Stomach (tissue), 9 donors: ENCODE data around the gene CA5A. TPM values are rescaled to one million over a fixed set of nuclear protein-coding genes. Genes with fewer than 3 reads are reported as not detected.
"Not testable (repeated sequence)": the region's sequence is repeated elsewhere in the genome, so short reads cannot be mapped to it uniquely, and the experiment has no call there.

ENCODE experiments used
- DNase-seq, 2 donors: peaks; one replicate each; pipeline versions ENCODE4 v3.0.0 to v3.0.0-alpha.2; 2013 to 2019
- H3K27ac ChIP-seq, 5 donors: fragments of 200-600 bp in 4 of 5; sonication (generic) in 4 of 5; one replicate each; pipeline ENCODE4 v1.5.1; 2013 to 2019; ENCODE audit warnings: mild to moderate bottlenecking in 1 of 5, moderate library complexity in 1 of 5
- H3K27me3 ChIP-seq, 3 donors: fragments of 200-600 bp; sonication (generic); one replicate each; pipeline ENCODE4 v1.5.1; 2017 to 2019; ENCODE audit warnings: mixed run types in 1 of 3
- H3K36me3 ChIP-seq, 4 donors: fragments of 200-600 bp; sonication (generic); 1 replicate in 3 of 4; 2 replicates in 1 of 4; pipeline ENCODE4 v1.5.1; 2016 to 2019
- H3K4me1 ChIP-seq, 4 donors: fragments of 200-600 bp; sonication (generic); one replicate each; pipeline ENCODE4 v1.5.1; 2016 to 2019
- H3K4me3 ChIP-seq, 4 donors: fragments of 200-600 bp; sonication (generic) in 3 of 4; one replicate each; pipeline ENCODE4 v1.5.1; 2016 to 2019; ENCODE audit warnings: mild to moderate bottlenecking in 1 of 4
- H3K9me3 ChIP-seq, 4 donors: fragments of 200-600 bp; sonication (generic); one replicate each; pipeline ENCODE4 v1.5.1; 2016 to 2019
- EP300 ChIP-seq: sonication (generic); formaldehyde crosslinking; IDR thresholded peaks from one replicate; pipeline ENCODE4 v1.6.1; 2017; ENCODE audit warnings: antibody characterized with exemption
- POLR2A ChIP-seq, 4 donors: fragments of 450-650 bp; IDR thresholded peaks; one replicate each; pipeline ENCODE4 v1.6.1; 2016; ENCODE audit warnings: antibody characterized with exemption in 4 of 4, control low read depth in 2 of 4, mild to moderate bottlenecking in 1 of 4, moderate library complexity in 1 of 4
- POLR2AphosphoS5 ChIP-seq, 3 donors: sonication (generic); formaldehyde crosslinking; IDR thresholded peaks; one replicate each; pipeline ENCODE4 v1.6.1; 2016; ENCODE audit warnings: antibody characterized with exemption in 3 of 3
- WGBS, 5 donors: extraction: QIAGEN DNeasy Blood & Tissue Kit in 3 of 5; methylation state at CpG; one replicate each; pipeline versions ENCODE4 v1.1.5 to v1.1.7; 2013 to 2018; 5-methylcytosine and 5-hydroxymethylcytosine counted together
- intact Hi-C: fragments of 100-400 bp; cut with DNase I; formaldehyde crosslinking; loops from one replicate; pipeline ENCODE4 v1.15.1; 2023; ENCODE audit warnings: low total_unique reads
- polyA plus RNA-seq, 3 donors: library from polyadenylated mRNA; stranded (reverse); fragments of 200-250 nt; gene quantifications; one replicate each; pipeline ENCODE4 v1.2.3, GENCODE V29; 2013
- total RNA-seq, 5 donors: library from RNA; depleted of rRNA; stranded (reverse); fragments of >200 nt; gene quantifications; one replicate each; pipeline versions ENCODE4 v1.1.0 to v1.2.3, GENCODE V29; 2014 to 2016
- TF ChIP-seq, protein P1 (sequence below), 7 experiments: fragments of 450-650 bp in 4 of 7; fragments of 200-600 bp in 3 of 7; sonication (generic) in 3 of 7; IDR thresholded peaks; one replicate each; pipeline ENCODE4 v1.5.1; 2016 to 2019; ENCODE audit warnings: antibody characterized with exemption in 7 of 7, control low read depth in 2 of 7, mild to moderate bottlenecking in 1 of 7
- donor health status: healthy with polysubstance abuse.
- donor health status: Bipolar disorder and iron deficiency.
- donor health status: healthy.

Gene CA5A
- total and polyA plus RNA-seq, 8 donors, result not detected

DNA sequence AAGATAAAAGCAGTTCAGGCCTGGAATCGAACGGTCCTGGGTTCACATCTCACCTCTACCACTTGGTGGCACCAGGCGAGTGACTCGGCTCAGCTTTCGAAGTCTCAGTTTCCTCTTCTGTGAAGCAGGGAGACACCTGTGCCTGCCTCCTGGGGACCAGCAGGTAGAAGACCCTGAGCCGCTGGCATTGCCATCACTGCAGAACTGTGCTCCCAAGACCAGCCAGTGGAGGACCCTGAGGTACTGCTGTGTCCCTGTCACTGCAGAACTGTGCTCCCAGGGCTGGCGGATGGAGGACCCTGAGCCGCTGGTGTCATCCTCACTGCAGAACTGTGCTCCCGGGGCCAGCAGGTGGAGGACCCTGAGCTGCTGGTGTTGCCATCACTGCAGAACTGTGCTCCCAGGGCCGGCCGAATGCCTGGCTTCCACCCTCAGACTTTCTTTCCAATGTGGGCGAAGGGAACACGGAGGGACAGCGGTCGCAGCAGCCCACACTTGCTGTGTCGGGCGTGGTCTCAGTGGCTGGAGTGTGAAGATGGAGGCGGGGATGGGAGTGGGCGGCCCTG lies 58.3 kb downstream of the CA5A start:
- TF ChIP-seq POLR2A (IDR thresholded peaks at IDR 0.05) (no peak), POLR2AphosphoS5 (IDR thresholded peaks at IDR 0.05) (no peak), EP300 (no peak)
- TF ChIP-seq, protein P1, sequence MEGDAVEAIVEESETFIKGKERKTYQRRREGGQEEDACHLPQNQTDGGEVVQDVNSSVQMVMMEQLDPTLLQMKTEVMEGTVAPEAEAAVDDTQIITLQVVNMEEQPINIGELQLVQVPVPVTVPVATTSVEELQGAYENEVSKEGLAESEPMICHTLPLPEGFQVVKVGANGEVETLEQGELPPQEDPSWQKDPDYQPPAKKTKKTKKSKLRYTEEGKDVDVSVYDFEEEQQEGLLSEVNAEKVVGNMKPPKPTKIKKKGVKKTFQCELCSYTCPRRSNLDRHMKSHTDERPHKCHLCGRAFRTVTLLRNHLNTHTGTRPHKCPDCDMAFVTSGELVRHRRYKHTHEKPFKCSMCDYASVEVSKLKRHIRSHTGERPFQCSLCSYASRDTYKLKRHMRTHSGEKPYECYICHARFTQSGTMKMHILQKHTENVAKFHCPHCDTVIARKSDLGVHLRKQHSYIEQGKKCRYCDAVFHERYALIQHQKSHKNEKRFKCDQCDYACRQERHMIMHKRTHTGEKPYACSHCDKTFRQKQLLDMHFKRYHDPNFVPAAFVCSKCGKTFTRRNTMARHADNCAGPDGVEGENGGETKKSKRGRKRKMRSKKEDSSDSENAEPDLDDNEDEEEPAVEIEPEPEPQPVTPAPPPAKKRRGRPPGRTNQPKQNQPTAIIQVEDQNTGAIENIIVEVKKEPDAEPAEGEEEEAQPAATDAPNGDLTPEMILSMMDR (IDR thresholded peaks at IDR 0.05), result no peak
- H3K4me3 ChIP-seq, result no peak overlapping the region
- peaks cover 0 to 75% (median 0%) of the 10 kb centered on the region in 3 donors for H3K27me3 ChIP-seq
- H3K36me3 ChIP-seq, result no peaks in the 10 kb centered on the region
- peaks cover 0 to 10% (median 0%) of the 10 kb centered on the region in 4 donors for H3K4me1 ChIP-seq
- no peak for DNase-seq
- WGBS, 5 donors, result 75 to 84% (median 76%) methylated on average over 19 of the region's 19 CpGs
- H3K27ac ChIP-seq, result no peak overlapping the region
- H3K9me3 ChIP-seq, result no peaks in the 10 kb centered on the region
- intact Hi-C loops, result no loop called here

DNA sequence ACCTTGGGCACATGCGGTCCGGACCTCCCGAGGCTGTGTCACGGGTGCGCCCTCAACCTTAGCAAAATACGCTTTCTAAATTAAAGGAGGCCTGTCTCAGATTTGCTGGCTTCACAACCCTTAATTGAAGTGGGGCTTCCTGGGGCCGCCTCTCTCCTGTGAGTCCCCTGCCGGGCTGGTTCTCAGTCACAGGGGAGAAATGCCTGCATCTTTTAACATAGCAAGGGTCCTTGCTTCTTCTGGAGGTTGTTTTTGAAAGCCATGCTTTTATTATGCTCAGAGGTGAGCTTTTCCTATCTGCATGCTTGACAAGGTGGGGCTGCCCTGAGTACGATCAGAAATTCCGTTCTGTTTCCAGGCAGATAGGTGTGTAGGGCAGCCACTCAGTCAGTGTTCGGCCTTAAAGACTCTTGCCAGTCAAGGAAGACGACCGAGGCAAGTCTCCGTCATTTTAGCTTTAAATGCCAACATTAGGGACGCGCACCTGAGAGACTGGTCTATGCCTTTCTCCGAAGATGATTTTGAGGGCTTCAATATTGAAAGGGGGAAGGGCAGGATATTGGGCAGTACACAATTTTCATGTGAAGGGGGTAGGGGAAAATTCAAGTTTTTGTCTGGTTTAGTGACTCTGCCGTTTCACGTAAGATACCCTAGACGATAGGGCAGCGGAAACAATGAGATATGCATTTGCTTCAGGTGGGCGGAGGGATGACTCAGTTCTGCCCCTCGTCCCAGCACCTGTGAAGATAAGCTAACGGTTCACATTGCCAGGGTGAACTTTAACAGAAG lies 61.5 kb downstream of the CA5A start:
- Histone ChIP-seq H3K4me3 (no peak overlapping the region), H3K9me3 (no peaks in the 10 kb centered on the region), H3K27ac (no peak overlapping the region), H3K27me3 (peaks cover 0 to 48% (median 0%) of the 10 kb centered on the region in 3 donors), H3K36me3 (no peaks in the 10 kb centered on the region), H3K4me1 (peaks cover 4 to 25% (median 9%) of the 10 kb centered on the region in 4 donors)
- WGBS, 5 donors, result 32 to 46% (median 41%) methylated on average over 24 of the region's 24 CpGs
- intact Hi-C loops, result loop anchor here (5.0 kb wide), 1 partner anchor 93 kb away; no protein-coding TSS in a partner anchor
- peak in 1 of 2 donors; percentile 29 for DNase-seq
- TF ChIP-seq EP300, result no peak
- TF ChIP-seq POLR2A (IDR thresholded peaks at IDR 0.05), result no peak
- TF ChIP-seq, protein P1 (IDR thresholded peaks at IDR 0.05), result no peak
- TF ChIP-seq POLR2AphosphoS5 (IDR thresholded peaks at IDR 0.05), result no peak

DNA sequence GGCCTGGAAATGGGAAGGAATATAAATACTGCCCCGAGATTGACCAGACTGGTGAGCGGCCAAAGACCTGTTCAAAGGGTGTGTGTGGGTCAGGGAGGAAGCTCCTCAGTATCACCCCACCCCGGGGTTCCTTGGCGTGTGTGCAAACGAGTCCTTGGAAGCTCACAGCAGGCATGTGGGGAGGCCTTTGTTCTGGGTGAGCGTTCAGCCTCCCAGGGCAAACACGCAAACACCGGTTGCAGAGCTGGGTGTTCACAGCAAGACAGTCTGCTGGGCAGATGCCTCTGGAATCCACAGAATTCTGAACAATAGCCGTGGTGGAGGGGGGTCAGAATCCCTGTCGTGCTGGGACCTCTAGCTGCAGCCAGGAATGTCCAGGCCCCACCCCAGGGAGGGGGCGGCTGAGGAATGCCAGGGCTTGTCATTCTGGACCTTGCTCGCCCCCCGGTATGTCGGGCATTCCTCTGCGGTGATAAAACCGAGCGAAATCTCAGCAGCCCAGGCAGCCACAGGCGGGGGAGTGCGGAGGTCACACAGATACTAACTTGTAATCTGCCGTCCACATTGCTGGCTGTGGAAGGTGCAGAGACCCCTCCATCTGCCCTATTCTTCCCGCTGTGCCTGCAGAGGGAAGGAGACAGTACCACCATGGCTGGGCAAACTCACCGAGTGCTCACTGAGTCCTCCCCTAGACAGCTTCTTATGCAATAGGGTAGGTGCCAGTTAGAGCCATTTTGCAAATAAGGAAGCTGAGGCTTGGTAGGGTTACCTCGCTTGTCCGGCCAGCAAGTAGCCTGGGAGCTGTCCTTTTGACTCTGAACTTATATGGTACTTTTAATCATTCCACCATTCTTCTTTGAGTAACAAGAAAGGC lies 65.7 kb downstream of the CA5A start:
- Histone ChIP-seq H3K27ac (peak overlapping the region; percentile 21 to 89 (median 83)), H3K27me3 (peaks cover 0 to 29% (median 0%) of the 10 kb centered on the region in 3 donors), H3K4me1 (peaks cover 16 to 64% (median 23%) of the 10 kb centered on the region in 4 donors)
- H3K9me3 ChIP-seq, H3K4me3 ChIP-seq, H3K36me3 ChIP-seq: not testable (repeated sequence)
- DNase-seq, result peak in 1 of 2 donors; percentile 74
- 47 to 73% (median 50%) methylated on average over 20 to 23 of the region's 24 CpGs for WGBS, 5 donors
- intact Hi-C loops, result loop anchor here (5.0 kb wide), 1 partner anchor 88 kb away; no protein-coding TSS in a partner anchor

- not testable (repeated sequence) for H3K4me3 ChIP-seq, H3K36me3 ChIP-seq, H3K9me3 ChIP-seq, DNase-seq
- H3K4me1 ChIP-seq, result peaks cover 23 to 71% (median 30%) of the 10 kb centered on the region in 4 donors
- H3K27me3 ChIP-seq, result peaks cover 0 to 22% (median 0%) of the 10 kb centered on the region in 3 donors
- 85 to 95% (median 88%) methylated on average over 11 to 18 of the region's 18 CpGs for WGBS, 5 donors
- peak overlapping the region in 3 of 5 donors; percentile 83 to 89 (median 88) for H3K27ac ChIP-seq
- intact Hi-C loops, result loop anchor here (5.0 kb wide), 1 partner anchor 88 kb away; no protein-coding TSS in a partner anchor
Observed at GRCh38 chr16:87869879-87870417, 66.4 kb downstream of the CA5A start.
